Loucy (cell line): ENCODE measurements around the gene ERICH6B.

Experiments
- H2AFZ ChIP-seq: fragments of 200-600 bp; sonication (generic); 2 replicates; pipeline ENCODE4 v1.6.0; 2016; ENCODE audit warnings: antibody characterized with exemption, mild to moderate bottlenecking, low read length, moderate library complexity
- H3F3A ChIP-seq: fragments of 200-600 bp; 2 replicates; pipeline ENCODE4 v1.6.0; 2016; ENCODE audit warnings: antibody characterized with exemption, low read depth, mild to moderate bottlenecking
- H3K27me3 ChIP-seq: fragments of 200-600 bp; sonication (generic); 2 replicates; pipeline ENCODE4 v1.6.1; 2014; ENCODE audit warnings: low read length, mild to moderate bottlenecking; ENCODE audit not compliant: insufficient read depth, poor library complexity, severe bottlenecking
- H3K36me3 ChIP-seq: fragments of 200-600 bp; sonication (generic); 2 replicates; pipeline ENCODE4 v1.6.1; 2016; ENCODE audit warnings: low read length; ENCODE audit not compliant: insufficient read depth
- H3K4me1 ChIP-seq: fragments of 200-600 bp; sonication (generic); 2 replicates; pipeline ENCODE4 v1.5.1; 2014; ENCODE audit warnings: low read length, mild to moderate bottlenecking; ENCODE audit not compliant: insufficient read depth, poor library complexity, severe bottlenecking
- H3K4me2 ChIP-seq: fragments of 200-600 bp; sonication (generic); 2 replicates; pipeline ENCODE4 v1.6.0; 2014; ENCODE audit warnings: antibody characterized with exemption, low read length, low read depth, mild to moderate bottlenecking; ENCODE audit not compliant: poor library complexity, severe bottlenecking
- H3K4me3 ChIP-seq: fragments of 200-600 bp; sonication (generic); 2 replicates; pipeline ENCODE4 v1.5.1; 2014; ENCODE audit warnings: low read length, mild to moderate bottlenecking, mixed read lengths; ENCODE audit not compliant: poor library complexity, severe bottlenecking
- H3K79me2 ChIP-seq: fragments of 200-600 bp; sonication (generic); 2 replicates; pipeline ENCODE4 v1.6.1; 2014; ENCODE audit warnings: low read length; ENCODE audit not compliant: insufficient read depth
- H3K9ac ChIP-seq: fragments of 200-600 bp; sonication (generic); 2 replicates; pipeline ENCODE4 v1.6.0; 2014; ENCODE audit warnings: mild to moderate bottlenecking, low read depth, low read length, moderate library complexity; ENCODE audit not compliant: poor library complexity, severe bottlenecking
- H3K9me2 ChIP-seq: fragments of 200-600 bp; sonication (generic); replicated peaks from 2 replicates; pipeline ENCODE4 v1.6.1; 2016; ENCODE audit warnings: low read depth, low read length, mixed read lengths
- H3K9me3 ChIP-seq: fragments of 200-600 bp; sonication (generic); 2 replicates; pipeline ENCODE4 v1.6.1; 2014; ENCODE audit warnings: mild to moderate bottlenecking, antibody characterized with exemption, low read length, low read depth; ENCODE audit not compliant: insufficient read depth
- H4K20me1 ChIP-seq: fragments of 200-600 bp; sonication (generic); 2 replicates; pipeline ENCODE4 v1.6.0; 2014; ENCODE audit warnings: antibody characterized with exemption, low read length, mild to moderate bottlenecking; ENCODE audit not compliant: insufficient read depth, poor library complexity, severe bottlenecking
- EZH2phosphoT487 ChIP-seq: fragments of 200-600 bp; IDR thresholded peaks from 2 replicates; pipeline ENCODE4 v1.6.1; 2018; ENCODE audit warnings: antibody characterized with exemption, mild to moderate bottlenecking, moderate library complexity, borderline replicate concordance
- TF ChIP-seq, protein P1 (sequence below): fragments of 200-600 bp; sonication (generic); conservative IDR thresholded peaks from 2 replicates; pipeline ENCODE4 v1.5.1; 2014; ENCODE audit warnings: mild to moderate bottlenecking, antibody characterized with exemption, low read length

Gene ERICH6B

DNA sequence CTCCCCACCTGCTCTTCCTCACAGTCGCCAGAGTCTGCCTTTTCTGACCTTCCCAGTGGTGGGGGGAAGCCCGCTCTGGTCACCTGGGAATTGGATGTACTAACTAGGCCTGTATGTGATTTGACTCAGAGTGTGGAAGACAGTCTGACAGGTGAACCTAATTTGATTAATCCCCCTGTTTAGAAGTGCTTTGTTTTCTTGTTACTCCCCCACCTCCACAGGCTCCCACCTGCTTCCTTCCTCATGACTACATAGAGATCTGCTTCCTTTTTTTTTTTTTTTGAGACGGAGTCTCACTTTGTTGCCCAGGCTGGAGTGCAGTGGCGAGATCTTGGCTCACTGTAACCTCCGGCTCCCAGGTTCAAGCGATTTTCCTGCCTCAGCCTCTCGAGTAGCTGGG, 106.8 kb downstream of the ERICH6B start:
- Histone ChIP-seq H3K79me2 (no peaks in the 10 kb centered on the region), H2AFZ (no peak overlapping the region), H3K4me1 (no peaks in the 10 kb centered on the region), H3K4me2 (no peak overlapping the region), H3F3A (no peaks in the 10 kb centered on the region), H3K9ac (no peak overlapping the region), H3K9me2 (no peaks in the 10 kb centered on the region), H3K36me3 (peaks cover 73% of the 10 kb centered on the region; the same call in 1 of the 2 replicates), H3K27me3 (no peaks in the 10 kb centered on the region), H4K20me1 (no peaks in the 10 kb centered on the region), H3K9me3 (no peaks in the 10 kb centered on the region), H3K4me3 (no peak overlapping the region)
- TF ChIP-seq, protein P1, sequence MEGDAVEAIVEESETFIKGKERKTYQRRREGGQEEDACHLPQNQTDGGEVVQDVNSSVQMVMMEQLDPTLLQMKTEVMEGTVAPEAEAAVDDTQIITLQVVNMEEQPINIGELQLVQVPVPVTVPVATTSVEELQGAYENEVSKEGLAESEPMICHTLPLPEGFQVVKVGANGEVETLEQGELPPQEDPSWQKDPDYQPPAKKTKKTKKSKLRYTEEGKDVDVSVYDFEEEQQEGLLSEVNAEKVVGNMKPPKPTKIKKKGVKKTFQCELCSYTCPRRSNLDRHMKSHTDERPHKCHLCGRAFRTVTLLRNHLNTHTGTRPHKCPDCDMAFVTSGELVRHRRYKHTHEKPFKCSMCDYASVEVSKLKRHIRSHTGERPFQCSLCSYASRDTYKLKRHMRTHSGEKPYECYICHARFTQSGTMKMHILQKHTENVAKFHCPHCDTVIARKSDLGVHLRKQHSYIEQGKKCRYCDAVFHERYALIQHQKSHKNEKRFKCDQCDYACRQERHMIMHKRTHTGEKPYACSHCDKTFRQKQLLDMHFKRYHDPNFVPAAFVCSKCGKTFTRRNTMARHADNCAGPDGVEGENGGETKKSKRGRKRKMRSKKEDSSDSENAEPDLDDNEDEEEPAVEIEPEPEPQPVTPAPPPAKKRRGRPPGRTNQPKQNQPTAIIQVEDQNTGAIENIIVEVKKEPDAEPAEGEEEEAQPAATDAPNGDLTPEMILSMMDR, result no peak
- TF ChIP-seq EZH2phosphoT487, result no peak

DNA sequence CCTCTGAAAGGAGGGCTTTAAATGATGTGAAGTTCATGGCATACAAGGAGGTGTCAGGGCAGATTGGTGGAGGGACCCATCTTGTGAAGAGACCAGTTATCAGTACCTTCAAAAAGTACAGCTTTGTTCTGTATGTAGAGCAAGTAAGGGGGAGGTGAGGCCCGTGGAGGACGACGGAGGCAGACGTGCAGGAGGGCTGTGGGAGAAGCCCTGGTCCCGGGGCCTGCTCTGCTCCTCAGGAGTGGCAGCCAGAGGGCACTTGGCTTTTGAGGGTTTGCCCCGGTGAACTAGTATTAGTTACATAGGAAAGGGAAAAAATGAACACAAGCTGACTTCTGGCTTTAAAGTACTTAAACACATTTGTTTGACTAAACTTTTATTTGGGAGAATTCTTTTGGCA, 108.7 kb downstream of the ERICH6B start:
- H2AFZ ChIP-seq, result no peak overlapping the region
- H3K27me3 ChIP-seq, result no peaks in the 10 kb centered on the region
- H3K9me3 ChIP-seq, result no peaks in the 10 kb centered on the region
- peaks cover 71% of the 10 kb centered on the region; the same call in 1 of the 2 replicates for H3K36me3 ChIP-seq
- no peaks in the 10 kb centered on the region for H4K20me1 ChIP-seq
- no peak overlapping the region for H3K9ac ChIP-seq
- no peak for TF ChIP-seq EZH2phosphoT487
- TF ChIP-seq, protein P1, result no peak
- H3K4me2 ChIP-seq, result no peak overlapping the region
- no peak overlapping the region for H3K4me3 ChIP-seq
- H3K79me2 ChIP-seq, result no peaks in the 10 kb centered on the region
- H3K9me2 ChIP-seq, result no peaks in the 10 kb centered on the region
- H3F3A ChIP-seq, result no peaks in the 10 kb centered on the region
- H3K4me1 ChIP-seq, result no peaks in the 10 kb centered on the region

DNA sequence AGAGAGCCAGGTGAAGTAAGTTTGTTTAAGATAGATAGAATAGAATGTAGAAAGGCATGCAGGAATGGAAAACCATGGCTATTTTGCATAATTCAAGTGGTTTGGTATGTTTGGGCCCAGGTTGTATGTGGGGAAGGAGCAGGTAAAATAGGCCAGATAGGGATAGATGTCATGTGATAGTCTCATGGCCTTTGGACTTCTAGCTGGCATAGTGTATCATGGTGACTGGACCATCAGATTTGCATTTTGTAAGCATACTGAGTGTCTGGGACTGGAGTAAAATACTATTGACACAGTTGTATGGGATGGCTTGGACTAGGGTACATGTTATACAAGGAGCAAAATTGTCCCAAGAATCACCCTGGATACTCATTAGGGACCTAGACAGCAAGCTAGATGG, 111.9 kb downstream of the ERICH6B start:
- H3K9me2 ChIP-seq, result no peaks in the 10 kb centered on the region
- no peak overlapping the region for H2AFZ ChIP-seq
- H3K4me2 ChIP-seq, result no peak overlapping the region
- peaks cover 56% of the 10 kb centered on the region; the same call in 1 of the 2 replicates for H3K36me3 ChIP-seq
- no peaks in the 10 kb centered on the region for H3K4me1 ChIP-seq
- no peak overlapping the region for H3K4me3 ChIP-seq
- H3K9ac ChIP-seq, result no peak overlapping the region
- TF ChIP-seq, protein P1, result no peak
- no peak for TF ChIP-seq EZH2phosphoT487
- H3K27me3 ChIP-seq, result no peaks in the 10 kb centered on the region
- H3K9me3 ChIP-seq, result no peaks in the 10 kb centered on the region
- H3F3A ChIP-seq, result no peaks in the 10 kb centered on the region
- H4K20me1 ChIP-seq, result no peaks in the 10 kb centered on the region
- H3K79me2 ChIP-seq, result no peaks in the 10 kb centered on the region
